ENCODE measurements around the gene JMJD4. TPM values are rescaled to one million over a fixed set of nuclear protein-coding genes. Genes with fewer than 3 reads are reported as not detected.

Gene JMJD4
- total RNA-seq, 1 donor from 2014 or later, result 26.6 TPM

DNA sequence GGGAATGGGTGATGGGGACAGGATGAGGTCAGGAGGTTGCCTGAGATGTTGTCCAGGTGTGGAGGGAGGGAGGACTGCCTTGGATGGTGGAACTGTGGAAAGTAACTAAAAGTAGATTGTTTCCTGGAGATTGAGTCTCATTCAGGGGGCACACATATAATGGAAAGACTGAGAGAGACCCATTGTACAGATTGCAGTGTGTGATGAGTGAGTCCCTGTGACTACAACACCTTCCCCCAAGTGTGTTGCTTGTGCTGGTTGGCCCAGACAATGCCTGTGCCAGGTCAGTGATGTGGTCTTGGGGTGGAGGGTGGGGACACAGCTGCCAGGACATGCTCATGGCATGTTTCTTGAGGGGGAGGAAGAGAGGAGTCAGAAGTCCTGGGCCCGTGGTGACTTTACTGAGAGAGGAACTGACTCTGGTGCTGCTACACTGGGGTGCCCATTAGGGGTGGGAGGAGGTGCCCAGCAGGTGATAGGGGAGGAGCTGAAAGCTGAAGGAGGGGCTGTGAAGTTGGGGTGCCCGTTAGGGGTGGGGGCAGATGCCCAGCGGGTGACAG is 5.4 kb upstream of the JMJD4 start:
- no peak for DNase-seq
- peaks cover 6% of the 10 kb centered on the region for H3K27me3 Mint-ChIP-seq (ENCODE audit: unreplicated experiment)
- H3K4me3 Mint-ChIP-seq (ENCODE audit: unreplicated experiment), result no peak overlapping the region
- no peak overlapping the region for H3K27ac Mint-ChIP-seq (ENCODE audit: unreplicated experiment)
- peaks cover 7% of the 10 kb centered on the region for H3K4me1 Mint-ChIP-seq (ENCODE audit: low read depth, unreplicated experiment)
- no peaks in the 10 kb centered on the region for H3K9me3 Mint-ChIP-seq (ENCODE audit: unreplicated experiment)
- no peaks in the 10 kb centered on the region for H3K36me3 Mint-ChIP-seq (ENCODE audit: unreplicated experiment)
- TF ChIP-seq, protein P1, sequence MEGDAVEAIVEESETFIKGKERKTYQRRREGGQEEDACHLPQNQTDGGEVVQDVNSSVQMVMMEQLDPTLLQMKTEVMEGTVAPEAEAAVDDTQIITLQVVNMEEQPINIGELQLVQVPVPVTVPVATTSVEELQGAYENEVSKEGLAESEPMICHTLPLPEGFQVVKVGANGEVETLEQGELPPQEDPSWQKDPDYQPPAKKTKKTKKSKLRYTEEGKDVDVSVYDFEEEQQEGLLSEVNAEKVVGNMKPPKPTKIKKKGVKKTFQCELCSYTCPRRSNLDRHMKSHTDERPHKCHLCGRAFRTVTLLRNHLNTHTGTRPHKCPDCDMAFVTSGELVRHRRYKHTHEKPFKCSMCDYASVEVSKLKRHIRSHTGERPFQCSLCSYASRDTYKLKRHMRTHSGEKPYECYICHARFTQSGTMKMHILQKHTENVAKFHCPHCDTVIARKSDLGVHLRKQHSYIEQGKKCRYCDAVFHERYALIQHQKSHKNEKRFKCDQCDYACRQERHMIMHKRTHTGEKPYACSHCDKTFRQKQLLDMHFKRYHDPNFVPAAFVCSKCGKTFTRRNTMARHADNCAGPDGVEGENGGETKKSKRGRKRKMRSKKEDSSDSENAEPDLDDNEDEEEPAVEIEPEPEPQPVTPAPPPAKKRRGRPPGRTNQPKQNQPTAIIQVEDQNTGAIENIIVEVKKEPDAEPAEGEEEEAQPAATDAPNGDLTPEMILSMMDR (IDR thresholded peaks at IDR 0.05; ENCODE audit: partially characterized antibody, unreplicated experiment), result no peak

DNA sequence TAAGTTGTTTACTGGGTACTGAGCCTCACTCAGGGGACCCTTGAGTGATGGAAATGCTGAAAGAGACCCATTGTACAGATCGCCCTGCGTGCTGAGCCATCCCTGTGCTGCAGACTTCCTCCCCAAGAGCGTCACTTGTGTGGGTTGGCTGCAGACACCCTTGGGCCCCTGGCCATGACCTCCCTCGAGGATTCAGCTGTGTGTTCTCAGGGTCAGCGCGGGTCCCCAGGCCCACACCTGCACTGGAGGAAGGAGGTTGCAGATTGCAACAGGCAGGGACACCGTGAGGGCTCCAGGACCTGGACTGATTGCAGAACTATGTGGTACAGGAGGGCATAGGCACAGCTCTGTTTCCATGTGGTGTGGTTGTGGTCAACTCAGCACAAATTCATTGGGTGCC is 4.5 kb upstream of the JMJD4 start:
- Mint-ChIP-seq H3K27me3 (ENCODE audit: unreplicated experiment) (peaks cover 4% of the 10 kb centered on the region), H3K9me3 (ENCODE audit: unreplicated experiment) (peaks cover under 1% of the 10 kb centered on the region), H3K27ac (ENCODE audit: unreplicated experiment) (no peak overlapping the region), H3K36me3 (ENCODE audit: unreplicated experiment) (no peaks in the 10 kb centered on the region), H3K4me1 (ENCODE audit: low read depth, unreplicated experiment) (peaks cover 5% of the 10 kb centered on the region), H3K4me3 (ENCODE audit: unreplicated experiment) (no peak overlapping the region)
- TF ChIP-seq, protein P1 (IDR thresholded peaks at IDR 0.05; ENCODE audit: partially characterized antibody, unreplicated experiment), result no peak
- no peak for DNase-seq

GRCh38 chr1:227738820-227739219 is 3.7 kb upstream of the JMJD4 start:
- Mint-ChIP-seq H3K4me3 (ENCODE audit: unreplicated experiment) (no peak overlapping the region), H3K4me1 (ENCODE audit: low read depth, unreplicated experiment) (peaks cover 3% of the 10 kb centered on the region), H3K27ac (ENCODE audit: unreplicated experiment) (no peak overlapping the region), H3K27me3 (ENCODE audit: unreplicated experiment) (peaks cover 6% of the 10 kb centered on the region), H3K9me3 (ENCODE audit: unreplicated experiment) (peaks cover 5% of the 10 kb centered on the region), H3K36me3 (ENCODE audit: unreplicated experiment) (peaks cover 6% of the 10 kb centered on the region)
- no peak for DNase-seq
- TF ChIP-seq, protein P1 (IDR thresholded peaks at IDR 0.05; ENCODE audit: partially characterized antibody, unreplicated experiment), result no peak

DNA sequence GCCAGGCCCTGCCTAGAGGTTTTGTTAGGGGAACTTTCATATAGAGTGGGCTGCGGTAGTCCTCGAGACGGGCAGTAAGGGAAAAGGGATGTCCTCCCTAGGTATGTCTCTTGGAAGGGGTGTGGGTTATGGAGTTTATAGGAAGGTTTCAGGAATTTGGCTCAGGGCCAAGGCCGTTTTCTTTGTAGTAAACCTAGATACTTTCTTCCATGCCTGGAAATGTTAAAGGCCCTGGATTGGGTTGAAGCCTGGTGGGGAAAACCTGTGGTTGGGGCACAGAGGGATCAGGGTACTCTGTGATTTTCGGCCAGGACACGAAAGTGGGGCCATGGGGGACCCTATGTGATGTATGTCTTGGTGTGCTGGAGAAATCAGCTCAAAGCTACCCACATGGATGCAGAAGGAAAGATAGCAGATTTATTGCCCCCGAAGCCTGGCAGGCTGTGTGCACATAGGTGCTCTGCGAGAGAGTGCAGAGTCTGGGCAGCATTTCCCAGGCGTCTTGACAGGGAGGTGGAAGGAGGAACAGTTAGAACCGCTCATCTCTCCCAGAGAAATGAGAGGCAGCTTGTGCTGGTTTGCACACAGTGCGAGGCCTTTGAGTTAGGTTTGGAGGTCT is 1.8 kb upstream of the JMJD4 start:
- Mint-ChIP-seq H3K4me1 (ENCODE audit: low read depth, unreplicated experiment) (peaks cover 5% of the 10 kb centered on the region), H3K27ac (ENCODE audit: unreplicated experiment) (peak overlapping the region; percentile 48), H3K36me3 (ENCODE audit: unreplicated experiment) (peaks cover 6% of the 10 kb centered on the region), H3K27me3 (ENCODE audit: unreplicated experiment) (peaks cover 6% of the 10 kb centered on the region), H3K9me3 (ENCODE audit: unreplicated experiment) (peaks cover 5% of the 10 kb centered on the region), H3K4me3 (ENCODE audit: unreplicated experiment) (peak overlapping the region; percentile 34)
- no peak for DNase-seq
- TF ChIP-seq, protein P1 (IDR thresholded peaks at IDR 0.05; ENCODE audit: partially characterized antibody, unreplicated experiment), result no peak

DNA sequence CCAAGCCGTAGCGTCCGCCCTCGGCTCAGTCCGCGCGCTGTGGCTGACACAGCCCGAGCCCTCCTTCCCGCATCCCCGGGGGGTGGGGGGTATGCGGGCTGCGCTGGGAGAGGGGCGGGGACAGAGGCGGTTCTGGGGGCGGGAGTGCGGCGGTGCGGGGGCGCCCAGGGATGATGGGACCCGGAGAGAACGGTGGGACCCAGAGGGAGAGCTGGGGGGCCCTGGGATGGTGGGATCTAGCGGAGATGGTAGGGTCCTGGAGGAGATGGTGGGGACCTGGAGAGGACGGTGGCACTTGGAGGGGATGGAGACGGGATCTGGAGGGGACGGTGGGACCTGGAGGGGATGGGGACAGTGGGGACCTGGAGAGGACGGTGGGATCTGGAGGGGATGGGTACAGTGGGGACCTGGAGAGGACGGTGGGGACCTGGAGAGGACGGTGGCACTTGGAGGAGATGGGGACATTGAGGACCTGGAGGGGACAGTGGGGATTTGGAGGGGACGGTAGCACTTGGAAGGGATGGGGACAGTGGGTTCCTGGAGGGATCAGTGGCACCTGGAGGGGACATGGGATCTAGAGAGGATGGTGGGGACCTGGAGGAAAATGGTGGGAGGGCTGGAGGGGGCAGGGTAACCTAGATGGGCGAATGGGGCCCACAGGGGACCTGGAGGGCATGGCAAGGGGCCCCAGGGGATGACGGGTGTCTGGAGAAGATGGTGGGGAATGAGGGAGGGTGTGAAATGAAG is 610 bp upstream of the JMJD4 start:
- no peak for DNase-seq
- Mint-ChIP-seq H3K4me3 (ENCODE audit: unreplicated experiment) (peak overlapping the region; percentile 91), H3K27me3 (ENCODE audit: unreplicated experiment) (peaks cover 6% of the 10 kb centered on the region), H3K27ac (ENCODE audit: unreplicated experiment) (peak overlapping the region; percentile 86), H3K4me1 (ENCODE audit: low read depth, unreplicated experiment) (peaks cover 5% of the 10 kb centered on the region), H3K9me3 (ENCODE audit: unreplicated experiment) (peaks cover 5% of the 10 kb centered on the region), H3K36me3 (ENCODE audit: unreplicated experiment) (peaks cover 6% of the 10 kb centered on the region)
- TF ChIP-seq, protein P1 (IDR thresholded peaks at IDR 0.05; ENCODE audit: partially characterized antibody, unreplicated experiment), result no peak

All from glutamatergic neuron (in vitro differentiated cells).